MM.1S (cell line): ENCODE measurements around the gene PRKRA.

Experiments used
- DNase-seq: peaks from one replicate; pipeline ENCODE4 v3.0.0-alpha.2; 2015
- H2AFZ ChIP-seq: fragments of 300-600 bp; sonication (generic); 2 replicates; pipeline ENCODE4 v1.6.0; 2016; ENCODE audit warnings: antibody characterized with exemption, low read length
- H3F3A ChIP-seq: fragments of 300-600 bp; sonication (generic); 2 replicates; pipeline ENCODE4 v1.6.1; 2016; ENCODE audit warnings: mild to moderate bottlenecking, antibody characterized with exemption, low read length, moderate library complexity, mixed read lengths; ENCODE audit not compliant: insufficient read depth
- H3K27ac ChIP-seq: fragments of 300-600 bp; sonication (generic); 2 replicates; pipeline ENCODE4 v1.5.1; 2016; ENCODE audit warnings: mild to moderate bottlenecking, low read length
- H3K27me3 ChIP-seq: fragments of 300-600 bp; sonication (generic); replicated peaks from 2 replicates; pipeline ENCODE4 v1.6.0; 2016; ENCODE audit warnings: low read length; ENCODE audit not compliant: insufficient read depth
- H3K36me3 ChIP-seq: fragments of 300-600 bp; sonication (generic); replicated peaks from 2 replicates; pipeline ENCODE4 v1.6.1; 2016; ENCODE audit warnings: mild to moderate bottlenecking, low read length, mixed read lengths; ENCODE audit not compliant: insufficient read depth
- H3K4me1 ChIP-seq: fragments of 300-600 bp; sonication (generic); 2 replicates; pipeline ENCODE4 v1.6.1; 2016; ENCODE audit warnings: low read length, mixed read lengths
- H3K4me2 ChIP-seq: fragments of 300-600 bp; sonication (generic); 2 replicates; pipeline ENCODE4 v1.6.0; 2016; ENCODE audit warnings: low read depth, low read length
- H3K4me3 ChIP-seq: fragments of 300-600 bp; sonication (generic); 2 replicates; pipeline ENCODE4 v1.5.1; 2016; ENCODE audit warnings: low read length, mixed read lengths
- H3K79me2 ChIP-seq: fragments of 300-600 bp; sonication (generic); 2 replicates; pipeline ENCODE4 v1.6.1; 2016; ENCODE audit warnings: mixed run types, low read length, mixed read lengths
- H3K9ac ChIP-seq: fragments of 300-600 bp; sonication (generic); 2 replicates; pipeline ENCODE4 v1.6.1; 2016; ENCODE audit warnings: low read length, mixed read lengths
- H3K9me2 ChIP-seq: fragments of 300-600 bp; sonication (generic); replicated peaks from 2 replicates; pipeline ENCODE4 v1.6.1; 2016; ENCODE audit warnings: mild to moderate bottlenecking, low read length, mixed read lengths; ENCODE audit not compliant: insufficient read depth
- H3K9me3 ChIP-seq: fragments of 300-600 bp; sonication (generic); replicated peaks from 2 replicates; pipeline ENCODE4 v1.6.1; 2016; ENCODE audit warnings: mild to moderate bottlenecking, low read length, mixed read lengths; ENCODE audit not compliant: insufficient read depth
- H4K20me1 ChIP-seq: fragments of 300-600 bp; sonication (generic); 2 replicates; pipeline ENCODE4 v1.6.1; 2016; ENCODE audit warnings: mild to moderate bottlenecking, low read length, moderate library complexity, mixed read lengths; ENCODE audit not compliant: insufficient read depth
- CTCF ChIP-seq: fragments of 300-600 bp; sonication (generic); IDR thresholded peaks from 2 replicates; pipeline ENCODE4 v1.5.1; 2016; ENCODE audit warnings: antibody characterized with exemption, low read length, mixed read lengths
- EZH2 ChIP-seq: fragments of 300-600 bp; sonication (generic); optimal IDR thresholded peaks from 2 replicates; pipeline ENCODE3; 2017; ENCODE audit warnings: low read depth, mild to moderate bottlenecking, antibody characterized with exemption, low read length, mixed read lengths
- EZH2phosphoT487 ChIP-seq: fragments of 300-600 bp; sonication (generic); IDR thresholded peaks from 2 replicates; pipeline ENCODE4 v1.6.1; 2018; ENCODE audit warnings: antibody characterized with exemption, low read length

Gene PRKRA

GRCh38 chr2:178484245-178485041 lies 33.5 kb upstream of the PRKRA start:
- TF ChIP-seq CTCF = no peak
- no peak for TF ChIP-seq EZH2phosphoT487
- TF ChIP-seq EZH2 = no peak
- H3K9me2 ChIP-seq = no peaks in the 10 kb centered on the region
- no peak overlapping the region for H3K9ac ChIP-seq
- H3K36me3 ChIP-seq = 0 out of 2 replicates have a peak, but pooled peaks cover 5% of the 10 kb centered on the region
- no peak for DNase-seq
- no peaks in the 10 kb centered on the region for H3K27me3 ChIP-seq
- H4K20me1 ChIP-seq = no peaks in the 10 kb centered on the region
- peaks cover 19% of the 10 kb centered on the region for H3K4me1 ChIP-seq
- H3K9me3 ChIP-seq = no peaks in the 10 kb centered on the region
- H3F3A ChIP-seq = peaks cover 6% of the 10 kb centered on the region
- no peak overlapping the region for H3K27ac ChIP-seq
- no peak overlapping the region for H3K4me2 ChIP-seq
- H3K4me3 ChIP-seq = no peak overlapping the region
- no peak overlapping the region for H2AFZ ChIP-seq
- peaks cover 60% of the 10 kb centered on the region for H3K79me2 ChIP-seq

DNA sequence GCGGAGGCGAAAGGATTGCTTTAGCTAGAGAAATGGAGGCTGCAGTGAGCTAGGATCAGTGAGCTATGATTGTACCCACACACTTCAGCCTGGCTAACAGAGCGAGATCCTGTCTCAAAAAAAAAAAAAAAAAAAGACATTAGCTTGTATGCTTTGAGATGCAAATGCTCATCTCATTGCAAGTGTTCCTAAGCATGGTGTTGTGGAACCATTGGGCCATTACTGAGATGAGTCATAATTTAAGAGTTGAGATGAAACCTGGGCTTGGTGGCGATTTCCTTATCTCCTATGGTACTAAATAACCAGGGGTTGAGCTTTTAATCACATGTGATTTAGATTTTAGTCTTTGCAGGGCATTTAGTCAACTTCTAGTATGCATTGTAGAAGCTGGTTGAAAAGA lies 31.5 kb upstream of the PRKRA start:
- peaks cover 25% of the 10 kb centered on the region for H3F3A ChIP-seq
- 0 out of 2 replicates have a peak, but pooled peaks cover 5% of the 10 kb centered on the region for H3K36me3 ChIP-seq
- H3K9me2 ChIP-seq = no peaks in the 10 kb centered on the region
- peaks cover 25% of the 10 kb centered on the region for H3K4me1 ChIP-seq
- H3K79me2 ChIP-seq = peaks cover 55% of the 10 kb centered on the region
- no peaks in the 10 kb centered on the region for H4K20me1 ChIP-seq
- no peak overlapping the region for H2AFZ ChIP-seq
- H3K9me3 ChIP-seq = no peaks in the 10 kb centered on the region
- no peaks in the 10 kb centered on the region for H3K27me3 ChIP-seq
- DNase-seq = no peak
- no peak overlapping the region for H3K27ac ChIP-seq
- H3K9ac ChIP-seq = no peak overlapping the region
- peak overlapping the region; percentile 75; the same call in 1 of the 2 replicates for H3K4me2 ChIP-seq
- TF ChIP-seq EZH2phosphoT487 = no peak
- no peak for TF ChIP-seq EZH2
- no peak for TF ChIP-seq CTCF
- H3K4me3 ChIP-seq = no peak overlapping the region

GRCh38 chr2:178480227-178481181 lies 29.5 kb upstream of the PRKRA start, which contains the start of gene PLEKHA3:
TSS of gene PLEKHA3 (plus strand) at chr2:178480457. CDS start at chr2:178480870, 413 bp downstream.
- H2AFZ ChIP-seq = peak within 1 kb of the TSS; percentile 81
- peak within 1 kb of the TSS; percentile 67 for H3K9ac ChIP-seq
- no peaks in the 10 kb centered on the region for H3K9me2 ChIP-seq
- H3K27ac ChIP-seq = peak within 1 kb of the TSS; percentile 85; the same call in 1 of the 2 replicates
- DNase-seq = peak; percentile 86
- TF ChIP-seq EZH2phosphoT487 (no peak), EZH2 (no peak), CTCF (no peak)
- H3F3A ChIP-seq = peaks cover 25% of the 10 kb centered on the region
- H3K9me3 ChIP-seq = no peaks in the 10 kb centered on the region
- peaks cover 25% of the 10 kb centered on the region for H3K4me1 ChIP-seq
- no peaks in the 10 kb centered on the region for H3K36me3 ChIP-seq
- peaks cover 49% of the 10 kb centered on the region for H3K79me2 ChIP-seq
- H3K4me2 ChIP-seq = peak within 1 kb of the TSS; percentile 75
- peak within 1 kb of the TSS; percentile 73 for H3K4me3 ChIP-seq
- H3K27me3 ChIP-seq = no peaks in the 10 kb centered on the region
- H4K20me1 ChIP-seq = no peaks in the 10 kb centered on the region
